C4-2B (cell line): ENCODE measurements around the gene GRAP2.

Experiments
- H3K27ac ChIP-seq: fragments of 450-650 bp; 2 replicates; pipeline ENCODE4 v1.5.1; 2017
- CTCF ChIP-seq: fragments of 450-650 bp; conservative IDR thresholded peaks from 2 replicates; pipeline ENCODE4 v1.5.1; 2017; ENCODE audit warnings: mild to moderate bottlenecking
- ZFX ChIP-seq: fragments of 450-650 bp; IDR thresholded peaks from 2 replicates; pipeline ENCODE4 v1.6.1; 2017

The GRAP2 gene

DNA sequence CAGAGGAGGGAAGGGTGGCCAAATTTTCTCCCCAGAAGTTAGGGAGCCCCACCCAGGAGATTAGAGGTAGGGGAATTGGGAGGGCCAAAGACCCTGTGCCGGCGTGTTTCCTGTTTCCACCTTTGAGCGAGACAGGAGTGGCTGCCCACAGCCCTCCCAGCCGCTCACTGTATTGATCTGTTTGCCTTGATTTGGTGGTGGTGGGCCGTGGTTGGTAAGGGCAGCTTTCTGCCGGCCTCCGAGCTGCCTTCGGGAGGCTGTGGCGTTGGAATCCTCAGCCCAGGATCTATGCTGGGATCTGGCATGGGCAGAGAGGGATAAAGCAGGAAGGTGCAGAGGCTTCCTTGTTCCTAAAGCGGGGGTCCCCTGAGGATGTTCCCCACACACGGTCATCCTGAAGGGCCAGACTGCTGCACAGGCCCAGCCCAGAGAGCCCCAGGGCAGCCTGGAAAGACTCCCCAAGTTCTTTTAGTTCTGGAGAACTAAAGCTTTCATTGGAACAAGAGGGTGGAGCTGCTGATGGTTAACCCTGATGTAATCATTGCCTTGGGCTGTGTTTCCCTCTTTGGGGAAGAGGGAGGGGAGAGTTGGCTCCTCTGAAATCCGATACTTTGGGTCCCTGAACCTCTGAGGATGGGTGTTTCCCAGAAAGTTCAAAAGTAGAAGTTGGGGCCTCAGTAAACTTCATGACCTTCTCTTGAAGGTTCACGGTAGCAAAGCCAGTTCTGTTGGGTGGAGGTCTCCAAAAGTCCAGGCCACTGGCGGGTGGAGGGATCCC is 101.1 kb downstream of the GRAP2 start:
- H3K27ac ChIP-seq, result no peak overlapping the region

GRCh38 chr22:40002935-40003715 is 102.2 kb downstream of the GRAP2 start:
- no peak overlapping the region for H3K27ac ChIP-seq

More for the DNA sequence above, 101.1 kb downstream of the GRAP2 start:
- TF ChIP-seq CTCF, result no peak
- no peak for TF ChIP-seq ZFX

GRCh38 chr22:40004836-40005235 is 104.0 kb downstream of the GRAP2 start:
- H3K27ac ChIP-seq, result no peak overlapping the region
- TF ChIP-seq CTCF, result no peak
- TF ChIP-seq ZFX, result no peak

More at GRCh38 chr22:40002935-40003715, 102.2 kb downstream of the GRAP2 start:
- no peak for TF ChIP-seq CTCF
- TF ChIP-seq ZFX, result no peak

DNA sequence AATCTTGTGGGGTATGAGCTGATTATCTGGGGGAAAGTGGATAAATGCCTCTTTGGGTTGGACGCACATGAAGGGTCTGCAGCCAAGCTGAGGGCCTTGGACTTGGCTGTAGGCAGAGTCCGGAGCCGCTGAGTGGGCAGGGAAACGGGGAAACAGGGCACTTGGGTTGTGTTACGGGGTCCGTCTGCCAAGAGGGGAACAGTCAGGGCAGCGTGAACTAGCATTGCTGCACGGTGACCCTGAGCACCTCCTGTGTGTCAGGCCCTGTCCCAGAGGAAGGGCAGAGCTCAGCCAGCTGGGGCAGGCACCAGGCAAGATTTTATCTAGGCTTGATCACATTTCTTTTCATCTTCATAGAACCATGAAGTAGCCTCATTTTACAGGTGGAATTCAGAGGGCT is 105.8 kb downstream of the GRAP2 start:
- no peak for TF ChIP-seq CTCF
- TF ChIP-seq ZFX, result no peak
- no peak overlapping the region for H3K27ac ChIP-seq

- TF ChIP-seq CTCF (no peak), ZFX (no peak)
- no peak overlapping the region for H3K27ac ChIP-seq
These were observed 107.2 kb downstream of the GRAP2 start for GRCh38 chr22:40007853-40008710.

- no peak overlapping the region for H3K27ac ChIP-seq
- TF ChIP-seq ZFX (no peak), CTCF (no peak)
These were observed 107.9 kb downstream of the GRAP2 start for GRCh38 chr22:40008726-40009291.
